ENCODE measurements around the gene PHACTR4. TPM values are rescaled to one million over a fixed set of nuclear protein-coding genes. Genes with fewer than 3 reads are reported as not detected.
"Not testable (repeated sequence)": the region's sequence is repeated elsewhere in the genome, so short reads cannot be mapped to it uniquely, and the experiment has no call there.

Gene PHACTR4
- total RNA-seq, 1 experiment from 2014 or later = 10.0 TPM

DNA sequence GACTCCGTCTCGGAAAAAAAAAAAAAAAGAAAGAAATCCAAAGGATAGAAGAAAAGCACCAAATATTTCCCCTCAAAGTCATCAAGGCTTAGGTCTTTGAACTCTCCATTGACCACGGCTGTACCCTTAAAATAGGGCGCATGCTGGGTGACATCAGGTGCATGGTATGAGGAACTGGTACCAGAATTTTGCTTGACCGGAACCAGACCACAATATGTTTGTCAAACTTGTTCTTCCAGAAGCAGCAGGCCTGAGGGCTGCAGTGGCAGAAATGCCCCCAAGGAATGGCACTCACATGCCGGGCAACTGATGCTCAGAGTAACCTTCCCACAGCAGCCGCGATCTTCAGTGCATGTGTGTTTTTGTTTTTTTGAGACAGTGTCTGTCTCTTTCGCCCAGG, 157.3 kb downstream of the PHACTR4 start:
- Histone ChIP-seq H3K4me1 (ENCODE audit: low read length) (peaks cover 3% of the 10 kb centered on the region), H3K27me3 (ENCODE audit: low read length) (no peaks in the 10 kb centered on the region), H3K79me2 (ENCODE audit: low read length) (peaks cover 73% of the 10 kb centered on the region), H2AFZ (ENCODE audit: low read length) (no peak overlapping the region), H3K4me2 (ENCODE audit: low read depth, low read length, poor library complexity, severe bottlenecking) (no peak overlapping the region), H3K9me2 (replicated peaks; ENCODE audit: insufficient read depth, low read length) (no peaks in the 10 kb centered on the region), H3K4me3 (ENCODE audit: low read length) (no peak overlapping the region), H3K9ac (ENCODE audit: low read length) (no peak overlapping the region), H3K9me3 (ENCODE audit: low read length) (no peaks in the 10 kb centered on the region), H3K36me3 (ENCODE audit: insufficient read depth, low read length) (peaks cover 15% of the 10 kb centered on the region; the same call in 1 of the 2 replicates), H4K20me1 (ENCODE audit: insufficient read depth, low read depth, low read length) (peaks cover 8% of the 10 kb centered on the region; the same call in 1 of the 2 replicates), H3K27ac (ENCODE audit: low read length) (no peak overlapping the region)
- DNase-seq = no peak

DNA sequence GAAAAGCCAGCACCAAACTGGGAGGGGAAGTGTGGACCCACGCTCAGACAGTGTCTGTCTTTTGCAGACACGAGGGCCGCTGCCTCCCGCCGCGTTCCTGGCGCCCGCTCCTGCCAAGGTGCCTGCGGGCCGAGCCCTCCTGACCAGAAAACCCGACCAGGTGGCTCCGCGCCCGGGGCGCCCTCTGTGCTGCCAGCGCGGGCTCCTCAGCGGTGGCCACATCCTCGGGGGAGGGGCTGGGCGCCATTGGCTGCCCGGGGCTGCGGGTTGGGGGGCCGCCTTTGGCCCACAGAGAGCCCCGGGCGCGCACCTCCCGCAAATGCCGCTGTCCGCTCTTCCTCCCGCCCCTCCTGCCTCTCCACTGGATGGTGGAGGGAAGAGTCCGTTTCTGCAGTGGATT, 160.9 kb downstream of the PHACTR4 start:
- Histone ChIP-seq H3K9me2 (replicated peaks; ENCODE audit: insufficient read depth, low read length) (no peaks in the 10 kb centered on the region), H3K9ac (ENCODE audit: low read length) (no peak overlapping the region), H4K20me1 (ENCODE audit: insufficient read depth, low read depth, low read length) (0 out of 2 replicates have a peak, but pooled peaks cover 5% of the 10 kb centered on the region), H3K36me3 (ENCODE audit: insufficient read depth, low read length) (peaks cover 15% of the 10 kb centered on the region), H3K27me3 (ENCODE audit: low read length) (no peaks in the 10 kb centered on the region), H3K4me3 (ENCODE audit: low read length) (no peak overlapping the region), H3K9me3 (ENCODE audit: low read length) (no peaks in the 10 kb centered on the region), H3K79me2 (ENCODE audit: low read length) (peaks cover 38% of the 10 kb centered on the region), H3K4me1 (ENCODE audit: low read length) (no peaks in the 10 kb centered on the region), H3K4me2 (ENCODE audit: low read depth, low read length, poor library complexity, severe bottlenecking) (no peak overlapping the region), H2AFZ (ENCODE audit: low read length) (no peak overlapping the region), H3K27ac (ENCODE audit: low read length) (no peak overlapping the region)
- DNase-seq = no peak

- Histone ChIP-seq H3K4me2 (ENCODE audit: low read depth, low read length, poor library complexity, severe bottlenecking) (no peak overlapping the region), H3K9ac (ENCODE audit: low read length) (no peak overlapping the region), H3K36me3 (ENCODE audit: insufficient read depth, low read length) (peaks cover 39% of the 10 kb centered on the region), H3K79me2 (ENCODE audit: low read length) (peaks cover 6% of the 10 kb centered on the region; the same call in 1 of the 2 replicates), H2AFZ (ENCODE audit: low read length) (no peak overlapping the region), H3K27ac (ENCODE audit: low read length) (no peak overlapping the region), H3K27me3 (ENCODE audit: low read length) (no peaks in the 10 kb centered on the region), H3K9me2 (replicated peaks; ENCODE audit: insufficient read depth, low read length) (no peaks in the 10 kb centered on the region), H3K9me3 (ENCODE audit: low read length) (no peaks in the 10 kb centered on the region), H3K4me1 (ENCODE audit: low read length) (no peaks in the 10 kb centered on the region), H3K4me3 (ENCODE audit: low read length) (no peak overlapping the region), H4K20me1 (ENCODE audit: insufficient read depth, low read depth, low read length) (no peaks in the 10 kb centered on the region)
- no peak for DNase-seq
Measured at GRCh38 chr1:28534671-28535070, 165.1 kb downstream of the PHACTR4 start.

DNA sequence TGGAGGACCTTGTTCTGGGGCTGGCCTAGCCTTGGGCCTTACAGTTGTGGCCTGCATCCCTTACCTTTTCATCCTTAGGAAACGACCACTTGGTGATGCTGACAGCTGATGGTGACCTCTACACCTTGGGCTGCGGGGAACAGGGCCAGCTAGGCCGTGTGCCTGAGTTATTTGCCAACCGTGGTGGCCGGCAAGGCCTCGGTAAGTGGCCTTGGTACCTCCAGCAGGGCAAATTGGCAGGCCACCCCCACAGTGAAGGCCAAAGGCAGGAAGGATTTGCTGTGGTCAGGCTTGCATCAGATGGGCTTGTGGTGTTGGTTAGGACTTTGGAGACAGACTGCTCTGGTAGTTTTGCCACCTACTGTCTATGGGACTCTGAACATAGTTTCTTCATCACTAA, 165.6 kb downstream of the PHACTR4 start:
- H3K27ac ChIP-seq (ENCODE audit: low read length) = no peak overlapping the region
- no peaks in the 10 kb centered on the region for H3K4me1 ChIP-seq (ENCODE audit: low read length)
- H4K20me1 ChIP-seq (ENCODE audit: insufficient read depth, low read depth, low read length) = no peaks in the 10 kb centered on the region
- no peaks in the 10 kb centered on the region for H3K9me2 ChIP-seq (replicated peaks; ENCODE audit: insufficient read depth, low read length)
- DNase-seq = no peak
- H3K36me3 ChIP-seq (ENCODE audit: insufficient read depth, low read length) = peaks cover 39% of the 10 kb centered on the region
- H3K79me2 ChIP-seq (ENCODE audit: low read length) = 0 out of 2 replicates have a peak, but pooled peaks cover under 1% of the 10 kb centered on the region
- no peak overlapping the region for H3K9ac ChIP-seq (ENCODE audit: low read length)
- no peak overlapping the region for H3K4me2 ChIP-seq (ENCODE audit: low read depth, low read length, poor library complexity, severe bottlenecking)
- no peaks in the 10 kb centered on the region for H3K9me3 ChIP-seq (ENCODE audit: low read length)
- H3K27me3 ChIP-seq (ENCODE audit: low read length) = no peaks in the 10 kb centered on the region
- H2AFZ ChIP-seq (ENCODE audit: low read length) = no peak overlapping the region
- no peak overlapping the region for H3K4me3 ChIP-seq (ENCODE audit: low read length)

- H3K9me3 ChIP-seq (ENCODE audit: low read length) = no peaks in the 10 kb centered on the region
- H2AFZ ChIP-seq (ENCODE audit: low read length) = no peak overlapping the region
- H3K4me2 ChIP-seq (ENCODE audit: low read depth, low read length, poor library complexity, severe bottlenecking) = no peak overlapping the region
- no peak overlapping the region for H3K9ac ChIP-seq (ENCODE audit: low read length)
- H3K4me3 ChIP-seq (ENCODE audit: low read length) = no peak overlapping the region
- DNase-seq = no peak
- H3K27ac ChIP-seq (ENCODE audit: low read length) = no peak overlapping the region
- H4K20me1 ChIP-seq (ENCODE audit: insufficient read depth, low read depth, low read length) = no peaks in the 10 kb centered on the region
- H3K27me3 ChIP-seq (ENCODE audit: low read length) = no peaks in the 10 kb centered on the region
- peaks cover 34% of the 10 kb centered on the region for H3K36me3 ChIP-seq (ENCODE audit: insufficient read depth, low read length)
- no peaks in the 10 kb centered on the region for H3K4me1 ChIP-seq (ENCODE audit: low read length)
- no peaks in the 10 kb centered on the region for H3K79me2 ChIP-seq (ENCODE audit: low read length)
- no peaks in the 10 kb centered on the region for H3K9me2 ChIP-seq (replicated peaks; ENCODE audit: insufficient read depth, low read length)
Measured at GRCh38 chr1:28537457-28538199, 168.1 kb downstream of the PHACTR4 start.

DNA sequence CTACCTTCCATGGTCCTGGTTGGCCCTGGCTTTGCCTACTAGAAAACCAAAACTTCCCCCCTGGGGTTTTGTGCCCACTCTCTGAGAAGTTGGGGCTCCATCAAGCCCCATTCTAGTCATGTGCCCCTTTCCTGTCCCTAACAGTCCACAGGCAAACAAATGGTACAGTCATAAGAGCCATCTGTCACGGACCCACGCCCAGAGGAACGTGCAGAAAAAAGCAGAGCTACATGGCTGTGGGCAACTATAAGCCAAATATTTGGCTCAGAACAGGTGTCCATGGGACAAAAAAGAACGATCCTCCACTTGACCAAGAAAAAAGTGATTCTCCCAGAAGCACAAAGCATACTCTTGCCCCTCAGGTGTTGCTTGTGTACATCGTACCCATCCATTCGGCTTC, 168.7 kb downstream of the PHACTR4 start:
- Histone ChIP-seq H3K4me3 (ENCODE audit: low read length) (no peak overlapping the region), H3K27me3 (ENCODE audit: low read length) (no peaks in the 10 kb centered on the region), H3K79me2 (ENCODE audit: low read length) (no peaks in the 10 kb centered on the region), H3K36me3 (ENCODE audit: insufficient read depth, low read length) (peaks cover 34% of the 10 kb centered on the region), H3K9me3 (ENCODE audit: low read length) (no peaks in the 10 kb centered on the region), H3K27ac (ENCODE audit: low read length) (no peak overlapping the region), H2AFZ (ENCODE audit: low read length) (no peak overlapping the region), H3K4me2 (ENCODE audit: low read depth, low read length, poor library complexity, severe bottlenecking) (no peak overlapping the region), H3K9me2 (replicated peaks; ENCODE audit: insufficient read depth, low read length) (no peaks in the 10 kb centered on the region), H3K9ac (ENCODE audit: low read length) (no peak overlapping the region), H4K20me1 (ENCODE audit: insufficient read depth, low read depth, low read length) (no peaks in the 10 kb centered on the region), H3K4me1 (ENCODE audit: low read length) (no peaks in the 10 kb centered on the region)
- DNase-seq = no peak

DNA sequence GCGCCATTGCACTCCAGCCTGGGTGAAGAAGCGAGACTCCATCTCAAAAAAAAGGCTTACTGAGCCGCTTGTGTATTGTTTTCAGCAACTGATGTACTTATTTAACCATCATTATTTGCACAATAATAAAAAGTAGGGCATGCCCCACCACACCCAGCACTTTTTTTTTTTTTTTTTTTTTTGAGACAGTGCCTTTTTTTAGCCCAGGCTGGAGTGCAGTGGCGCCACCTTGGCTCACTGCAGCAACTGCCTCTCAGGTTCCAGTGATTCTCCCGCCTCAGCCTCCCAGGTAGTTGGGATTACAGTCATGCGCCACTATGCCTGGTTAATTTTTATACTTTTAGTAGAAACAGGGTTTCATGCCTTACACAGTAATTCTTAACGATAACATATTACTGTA, 171.1 kb downstream of the PHACTR4 start:
- Histone ChIP-seq H3K9ac (ENCODE audit: low read length) (no peak overlapping the region), H3K79me2 (ENCODE audit: low read length) (no peaks in the 10 kb centered on the region)
- no peak for DNase-seq

GRCh38 chr1:28541414-28542015, 172.0 kb downstream of the PHACTR4 start:
- not testable (repeated sequence) for DNase-seq; H3K9ac ChIP-seq (ENCODE audit: low read length); H3K4me3 ChIP-seq (ENCODE audit: low read length); H3K27ac ChIP-seq (ENCODE audit: low read length); H3K4me2 ChIP-seq (ENCODE audit: low read depth, low read length, poor library complexity, severe bottlenecking); H3K9me3 ChIP-seq (ENCODE audit: low read length); H3K4me1 ChIP-seq (ENCODE audit: low read length); H3K27me3 ChIP-seq (ENCODE audit: low read length); H3K9me2 ChIP-seq (replicated peaks; ENCODE audit: insufficient read depth, low read length); H3K79me2 ChIP-seq (ENCODE audit: low read length); H2AFZ ChIP-seq (ENCODE audit: low read length); H4K20me1 ChIP-seq (ENCODE audit: insufficient read depth, low read depth, low read length)
- peaks cover 14% of the 10 kb centered on the region for H3K36me3 ChIP-seq (ENCODE audit: insufficient read depth, low read length)

More for the DNA sequence above, 171.1 kb downstream of the PHACTR4 start:
- no peak overlapping the region for H3K4me3 ChIP-seq (ENCODE audit: low read length)
- H3K9me2 ChIP-seq (replicated peaks; ENCODE audit: insufficient read depth, low read length) = no peaks in the 10 kb centered on the region
- H3K9me3 ChIP-seq (ENCODE audit: low read length) = no peaks in the 10 kb centered on the region
- no peak overlapping the region for H2AFZ ChIP-seq (ENCODE audit: low read length)
- no peaks in the 10 kb centered on the region for H3K4me1 ChIP-seq (ENCODE audit: low read length)
- no peak overlapping the region for H3K27ac ChIP-seq (ENCODE audit: low read length)
- H3K27me3 ChIP-seq (ENCODE audit: low read length) = no peaks in the 10 kb centered on the region
- H3K4me2 ChIP-seq (ENCODE audit: low read depth, low read length, poor library complexity, severe bottlenecking) = no peak overlapping the region
- peaks cover 22% of the 10 kb centered on the region for H3K36me3 ChIP-seq (ENCODE audit: insufficient read depth, low read length)
- no peaks in the 10 kb centered on the region for H4K20me1 ChIP-seq (ENCODE audit: insufficient read depth, low read depth, low read length)

Measured in Karpas-422 (cell line).